ENCODE results near the gene ESRRA.
A peak's percentile ranks its signal among the peaks of the same experiment; 100 is the strongest.

ESRRA gene

DNA sequence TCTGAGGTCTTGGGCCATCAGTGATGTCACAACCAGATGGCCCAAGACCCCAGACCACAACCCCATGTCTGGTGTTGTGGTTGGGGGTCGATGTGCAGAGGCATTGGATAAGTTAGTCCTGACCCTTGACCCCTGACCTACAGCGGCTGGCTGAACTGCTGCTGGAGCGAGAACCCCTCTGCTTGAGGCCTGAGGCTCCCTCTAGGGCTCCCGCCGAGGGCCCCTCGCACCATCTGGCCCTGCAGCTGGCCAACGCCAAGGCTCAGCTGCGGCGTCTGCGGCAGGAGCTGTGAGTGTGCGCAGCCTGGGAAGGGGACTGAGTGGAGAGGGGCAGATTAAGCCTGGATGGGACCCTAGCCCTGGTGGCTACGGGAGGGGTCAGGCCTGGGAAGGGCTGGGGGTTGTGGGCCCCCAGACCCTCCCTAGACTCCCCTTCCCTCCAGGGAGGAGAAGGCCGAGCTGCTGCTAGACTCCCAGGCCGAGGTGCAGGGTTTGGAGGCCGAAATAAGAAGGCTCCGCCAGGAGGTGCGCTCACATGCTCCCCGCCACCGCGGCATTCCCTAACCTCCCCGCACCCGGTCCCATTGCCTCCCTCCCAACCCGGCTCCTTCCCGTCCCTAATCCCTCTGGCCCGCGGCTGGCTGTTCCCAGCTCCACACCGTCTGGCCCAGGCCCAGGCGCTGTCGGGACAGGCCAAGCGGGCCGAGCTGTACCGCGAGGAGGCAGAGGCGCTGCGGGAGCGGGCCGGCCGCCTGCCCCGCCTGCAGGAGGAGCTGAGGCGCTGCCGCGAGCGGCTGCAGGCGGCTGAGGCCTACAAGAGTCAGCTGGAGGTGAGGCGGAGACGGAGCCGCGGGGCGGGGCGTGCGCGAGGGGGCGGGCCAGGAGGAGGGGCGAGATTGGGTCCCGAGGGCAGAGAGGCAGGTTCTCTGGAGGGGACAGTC lies 36.8 kb downstream of the ESRRA start:
- Histone ChIP-seq H3K9ac (ENCODE audit: low read depth in 1 of 2, low read length in 2 of 2) (peak overlapping the region; percentile 65 to 86), H3K27ac (ENCODE audit: low read depth in 2 of 2, low read length in 2 of 2) (peak overlapping the region; percentile 70 to 72), H3K4me3 (ENCODE audit: low read length in 2 of 2) (peak overlapping the region; percentile 61 to 69), H3K36me3 (ENCODE audit: control insufficient read depth in 2 of 2, insufficient read depth in 2 of 2, low read length in 2 of 2) (peaks cover 0 to 2% of the 10 kb centered on the region in 2 donors), H3K27me3 (ENCODE audit: control insufficient read depth in 2 of 2, insufficient read depth in 2 of 2, low read length in 2 of 2) (no peaks in the 10 kb centered on the region), H3K4me1 (ENCODE audit: control insufficient read depth in 2 of 2, insufficient read depth in 2 of 2, low read length in 2 of 2) (peaks cover 24 to 27% of the 10 kb centered on the region in 2 donors), H3K9me3 (ENCODE audit: control insufficient read depth in 2 of 2, low read length in 2 of 2) (no peaks in the 10 kb centered on the region)

DNA sequence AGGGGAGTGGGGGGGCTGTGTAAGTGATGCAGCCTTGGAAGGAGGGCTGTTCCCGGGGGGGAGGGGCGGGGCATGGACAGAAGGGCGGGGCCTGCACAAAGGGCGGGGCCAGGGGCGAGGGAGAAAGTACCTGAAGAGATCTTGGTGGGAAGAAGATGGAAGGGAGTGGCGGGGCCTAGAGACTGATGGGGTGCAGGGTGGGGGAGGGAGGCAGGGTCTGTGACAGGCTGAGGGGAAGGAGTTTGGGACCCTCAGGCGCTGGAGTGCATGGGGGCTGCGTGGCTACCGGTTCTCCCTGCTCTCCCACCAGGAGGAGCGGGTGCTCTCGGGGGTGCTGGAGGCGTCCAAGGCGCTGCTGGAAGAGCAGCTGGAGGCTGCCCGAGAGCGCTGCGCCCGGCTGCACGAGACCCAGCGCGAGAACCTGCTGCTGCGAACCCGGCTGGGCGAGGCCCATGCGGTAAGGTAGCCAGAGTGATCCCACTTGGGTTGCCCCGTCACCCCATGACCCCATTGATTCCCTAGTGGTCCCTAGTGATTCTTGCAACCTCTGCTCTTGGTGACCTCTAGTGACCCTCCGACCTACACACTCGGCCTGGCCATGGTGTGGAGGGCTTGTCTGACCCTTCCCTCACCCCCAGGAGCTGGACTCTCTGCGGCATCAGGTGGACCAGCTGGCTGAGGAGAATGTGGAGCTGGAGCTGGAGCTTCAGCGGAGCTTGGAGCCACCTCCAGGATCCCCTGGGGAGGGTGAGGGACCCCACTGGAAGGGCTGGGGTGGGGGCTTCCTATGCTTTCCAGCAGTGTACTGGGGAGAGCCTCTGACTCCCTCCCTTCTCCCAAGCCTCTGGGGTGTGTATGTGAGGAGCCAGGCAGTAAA lies 37.8 kb downstream of the ESRRA start:
- no peak overlapping the region for H3K9ac ChIP-seq (ENCODE audit: low read depth in 1 of 2, low read length in 2 of 2)
- no peaks in the 10 kb centered on the region for H3K9me3 ChIP-seq (ENCODE audit: control insufficient read depth in 2 of 2, low read length in 2 of 2)
- H3K27ac ChIP-seq (ENCODE audit: low read depth in 2 of 2, low read length in 2 of 2): peak overlapping the region in 1 of 2 donors; percentile 70
- H3K27me3 ChIP-seq (ENCODE audit: control insufficient read depth in 2 of 2, insufficient read depth in 2 of 2, low read length in 2 of 2): no peaks in the 10 kb centered on the region
- H3K36me3 ChIP-seq (ENCODE audit: control insufficient read depth in 2 of 2, insufficient read depth in 2 of 2, low read length in 2 of 2): peaks cover 0 to 2% of the 10 kb centered on the region in 2 donors
- H3K4me3 ChIP-seq (ENCODE audit: low read length in 2 of 2): no peak overlapping the region
- peaks cover 24 to 27% of the 10 kb centered on the region in 2 donors for H3K4me1 ChIP-seq (ENCODE audit: control insufficient read depth in 2 of 2, insufficient read depth in 2 of 2, low read length in 2 of 2)

DNA sequence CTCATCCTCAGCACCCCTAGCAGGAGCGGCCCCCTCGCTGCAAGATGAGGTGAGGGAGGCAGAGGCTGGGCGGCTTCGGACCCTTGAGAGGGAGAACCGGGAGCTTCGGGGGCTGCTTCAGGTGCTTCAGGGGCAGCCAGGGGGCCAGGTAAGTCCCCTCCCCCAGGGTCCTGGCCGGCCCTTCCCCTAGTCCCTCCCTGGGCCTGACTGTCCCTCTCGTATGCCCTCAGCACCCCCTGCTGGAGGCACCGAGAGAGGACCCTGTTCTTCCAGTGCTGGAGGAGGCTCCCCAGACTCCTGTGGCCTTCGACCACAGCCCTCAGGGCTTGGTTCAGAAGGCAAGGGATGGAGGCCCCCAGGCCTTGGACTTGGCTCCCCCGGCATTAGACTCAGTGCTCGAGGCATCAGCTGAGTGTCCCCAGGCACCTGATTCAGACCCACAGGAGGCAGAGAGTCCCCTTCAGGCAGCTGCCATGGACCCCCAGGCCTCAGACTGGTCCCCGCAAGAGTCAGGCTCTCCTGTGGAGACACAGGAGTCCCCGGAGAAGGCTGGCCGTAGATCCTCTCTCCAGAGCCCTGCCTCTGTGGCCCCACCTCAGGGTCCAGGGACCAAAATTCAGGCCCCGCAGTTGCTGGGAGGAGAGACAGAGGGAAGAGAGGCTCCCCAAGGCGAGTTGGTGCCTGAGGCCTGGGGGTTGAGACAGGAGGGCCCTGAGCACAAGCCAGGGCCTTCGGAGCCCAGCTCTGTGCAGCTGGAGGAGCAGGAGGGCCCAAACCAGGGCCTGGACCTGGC lies 38.6 kb downstream of the ESRRA start:
- no peak overlapping the region for H3K4me3 ChIP-seq (ENCODE audit: low read length in 2 of 2)
- peaks cover 0 to 2% of the 10 kb centered on the region in 2 donors for H3K36me3 ChIP-seq (ENCODE audit: control insufficient read depth in 2 of 2, insufficient read depth in 2 of 2, low read length in 2 of 2)
- no peaks in the 10 kb centered on the region for H3K9me3 ChIP-seq (ENCODE audit: control insufficient read depth in 2 of 2, low read length in 2 of 2)
- peaks cover 24 to 27% of the 10 kb centered on the region in 2 donors for H3K4me1 ChIP-seq (ENCODE audit: control insufficient read depth in 2 of 2, insufficient read depth in 2 of 2, low read length in 2 of 2)
- H3K27ac ChIP-seq (ENCODE audit: low read depth in 2 of 2, low read length in 2 of 2): no peak overlapping the region
- no peaks in the 10 kb centered on the region for H3K27me3 ChIP-seq (ENCODE audit: control insufficient read depth in 2 of 2, insufficient read depth in 2 of 2, low read length in 2 of 2)
- H3K9ac ChIP-seq (ENCODE audit: low read depth in 1 of 2, low read length in 2 of 2): no peak overlapping the region

DNA sequence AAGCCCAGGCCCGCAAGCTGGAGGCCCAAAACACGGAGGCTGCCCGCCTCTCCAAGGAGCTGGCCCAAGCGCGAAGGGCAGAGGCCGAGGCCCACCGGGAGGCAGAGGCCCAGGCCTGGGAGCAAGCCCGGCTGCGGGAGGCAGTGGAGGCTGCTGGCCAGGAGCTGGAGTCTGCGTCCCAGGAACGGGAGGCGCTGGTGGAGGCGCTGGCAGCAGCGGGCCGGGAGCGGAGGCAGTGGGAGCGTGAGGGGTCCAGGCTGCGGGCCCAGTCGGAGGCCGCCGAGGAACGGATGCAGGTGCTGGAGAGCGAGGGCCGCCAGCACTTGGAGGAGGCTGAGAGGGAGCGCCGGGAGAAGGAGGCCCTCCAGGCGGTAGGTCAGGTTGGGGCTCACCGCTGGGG lies 39.5 kb downstream of the ESRRA start:
- no peak overlapping the region for H3K4me3 ChIP-seq (ENCODE audit: low read length in 2 of 2)
- no peaks in the 10 kb centered on the region for H3K9me3 ChIP-seq (ENCODE audit: control insufficient read depth in 2 of 2, low read length in 2 of 2)
- H3K27me3 ChIP-seq (ENCODE audit: control insufficient read depth in 2 of 2, insufficient read depth in 2 of 2, low read length in 2 of 2): no peaks in the 10 kb centered on the region
- H3K36me3 ChIP-seq (ENCODE audit: control insufficient read depth in 2 of 2, insufficient read depth in 2 of 2, low read length in 2 of 2): peaks cover 0 to 2% of the 10 kb centered on the region in 2 donors
- peaks cover 20 to 23% of the 10 kb centered on the region in 2 donors for H3K4me1 ChIP-seq (ENCODE audit: control insufficient read depth in 2 of 2, insufficient read depth in 2 of 2, low read length in 2 of 2)
- no peak overlapping the region for H3K27ac ChIP-seq (ENCODE audit: low read depth in 2 of 2, low read length in 2 of 2)
- H3K9ac ChIP-seq (ENCODE audit: low read depth in 1 of 2, low read length in 2 of 2): no peak overlapping the region

DNA sequence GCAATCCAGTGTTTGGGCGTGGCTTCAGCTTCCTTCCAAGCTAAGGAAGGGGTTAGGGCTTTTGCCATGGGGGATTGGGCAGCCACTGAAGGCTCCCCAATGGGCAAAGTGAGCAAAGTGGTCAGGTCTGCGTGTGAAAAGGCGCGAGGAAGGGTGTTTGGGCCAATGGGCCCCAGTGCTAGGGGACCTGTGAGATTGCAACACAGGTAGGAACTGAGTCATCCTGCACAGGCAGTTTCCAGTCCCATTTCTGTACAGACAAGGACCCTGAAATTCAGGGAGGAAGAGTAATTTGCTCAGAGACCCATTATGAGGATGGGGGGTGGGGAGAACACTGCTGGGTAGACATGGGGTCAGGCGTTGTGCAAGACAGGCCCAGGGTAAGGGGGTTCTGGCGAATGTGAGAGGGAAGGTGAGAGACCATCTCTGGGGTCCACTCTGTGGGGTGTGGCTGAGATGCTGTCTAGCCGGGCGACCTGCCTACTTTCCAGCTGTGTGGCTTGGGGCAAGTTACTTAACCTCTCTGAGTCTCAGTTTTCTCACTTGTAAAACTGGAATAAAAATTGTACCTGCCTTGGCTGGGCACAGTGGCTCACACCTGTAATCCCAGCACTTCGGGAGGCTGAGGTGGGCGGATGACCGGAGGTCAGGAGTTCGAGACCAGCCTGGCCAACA lies 42.0 kb downstream of the ESRRA start:
- Histone ChIP-seq H3K4me1 (ENCODE audit: control insufficient read depth in 2 of 2, insufficient read depth in 2 of 2, low read length in 2 of 2) (peaks cover under 1 to 5% of the 10 kb centered on the region in 2 donors), H3K9me3 (ENCODE audit: control insufficient read depth in 2 of 2, low read length in 2 of 2) (no peaks in the 10 kb centered on the region), H3K36me3 (ENCODE audit: control insufficient read depth in 2 of 2, insufficient read depth in 2 of 2, low read length in 2 of 2) (peaks cover 0 to 2% of the 10 kb centered on the region in 2 donors), H3K4me3 (ENCODE audit: low read length in 2 of 2) (no peak overlapping the region), H3K27ac (ENCODE audit: low read depth in 2 of 2, low read length in 2 of 2) (no peak overlapping the region), H3K27me3 (ENCODE audit: control insufficient read depth in 2 of 2, insufficient read depth in 2 of 2, low read length in 2 of 2) (no peaks in the 10 kb centered on the region), H3K9ac (ENCODE audit: low read depth in 1 of 2, low read length in 2 of 2) (no peak overlapping the region)

DNA sequence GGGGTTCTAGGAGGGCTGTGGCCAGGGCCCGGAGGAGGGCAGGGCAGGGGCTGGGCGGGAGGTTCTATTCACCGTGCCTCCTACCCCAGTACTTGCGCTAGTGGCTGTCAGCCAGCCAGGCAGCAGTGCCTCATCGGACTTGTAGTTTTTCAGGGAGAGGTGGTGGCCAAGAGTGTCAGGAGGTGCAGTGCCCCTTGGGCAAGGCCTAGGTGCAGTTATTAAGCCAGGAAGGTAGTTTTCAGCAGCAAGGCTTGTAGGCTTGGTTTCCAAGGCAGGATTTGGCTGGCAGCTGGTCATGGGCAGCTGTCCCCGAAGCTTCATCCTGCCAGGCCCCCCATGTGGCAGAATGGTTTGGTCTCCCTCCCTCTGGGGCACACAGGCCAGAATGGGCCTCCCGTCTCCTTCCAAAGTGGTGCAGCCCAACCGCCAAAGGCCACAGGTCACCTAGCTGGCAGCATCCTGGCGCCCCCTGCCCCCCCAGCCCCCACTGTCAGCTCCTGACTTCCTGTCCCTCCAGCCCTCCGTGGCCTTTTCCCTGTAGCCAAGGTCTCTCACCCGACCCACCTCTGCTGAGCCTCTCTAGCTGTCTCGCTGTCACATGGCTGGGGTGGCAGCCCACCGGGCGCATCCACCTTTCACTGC lies 43.2 kb downstream of the ESRRA start:
- H3K9me3 ChIP-seq (ENCODE audit: control insufficient read depth in 2 of 2, low read length in 2 of 2): no peaks in the 10 kb centered on the region
- no peak overlapping the region for H3K4me3 ChIP-seq (ENCODE audit: low read length in 2 of 2)
- H3K9ac ChIP-seq (ENCODE audit: low read depth in 1 of 2, low read length in 2 of 2): no peak overlapping the region
- no peak overlapping the region for H3K27ac ChIP-seq (ENCODE audit: low read depth in 2 of 2, low read length in 2 of 2)
- H3K36me3 ChIP-seq (ENCODE audit: control insufficient read depth in 2 of 2, insufficient read depth in 2 of 2, low read length in 2 of 2): no peaks in the 10 kb centered on the region
- H3K27me3 ChIP-seq (ENCODE audit: control insufficient read depth in 2 of 2, insufficient read depth in 2 of 2, low read length in 2 of 2): no peaks in the 10 kb centered on the region
- H3K4me1 ChIP-seq (ENCODE audit: control insufficient read depth in 2 of 2, insufficient read depth in 2 of 2, low read length in 2 of 2): no peaks in the 10 kb centered on the region

DNA sequence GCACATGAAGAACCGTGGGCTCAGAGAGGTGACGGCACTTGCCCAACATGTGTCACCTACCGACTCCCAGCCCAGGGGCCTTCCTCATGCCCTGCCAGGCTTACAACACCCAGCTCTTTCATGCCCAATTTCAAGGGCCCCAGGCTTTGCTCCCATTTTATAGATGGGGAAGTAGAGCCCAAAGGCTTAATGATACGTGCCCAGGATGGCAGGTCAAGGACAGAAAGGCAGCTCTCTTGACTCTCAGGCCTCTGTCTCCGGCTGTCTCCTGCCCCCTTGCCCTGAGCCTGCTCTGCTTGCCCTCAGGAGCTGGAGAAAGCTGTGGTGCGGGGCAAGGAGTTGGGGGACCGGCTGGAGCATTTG lies 43.7 kb downstream of the ESRRA start:
- Histone ChIP-seq H3K9ac (ENCODE audit: low read depth in 1 of 2, low read length in 2 of 2) (no peak overlapping the region), H3K4me1 (ENCODE audit: control insufficient read depth in 2 of 2, insufficient read depth in 2 of 2, low read length in 2 of 2) (no peaks in the 10 kb centered on the region), H3K9me3 (ENCODE audit: control insufficient read depth in 2 of 2, low read length in 2 of 2) (no peaks in the 10 kb centered on the region), H3K4me3 (ENCODE audit: low read length in 2 of 2) (no peak overlapping the region), H3K27me3 (ENCODE audit: control insufficient read depth in 2 of 2, insufficient read depth in 2 of 2, low read length in 2 of 2) (no peaks in the 10 kb centered on the region), H3K27ac (ENCODE audit: low read depth in 2 of 2, low read length in 2 of 2) (no peak overlapping the region), H3K36me3 (ENCODE audit: control insufficient read depth in 2 of 2, insufficient read depth in 2 of 2, low read length in 2 of 2) (no peaks in the 10 kb centered on the region)

DNA sequence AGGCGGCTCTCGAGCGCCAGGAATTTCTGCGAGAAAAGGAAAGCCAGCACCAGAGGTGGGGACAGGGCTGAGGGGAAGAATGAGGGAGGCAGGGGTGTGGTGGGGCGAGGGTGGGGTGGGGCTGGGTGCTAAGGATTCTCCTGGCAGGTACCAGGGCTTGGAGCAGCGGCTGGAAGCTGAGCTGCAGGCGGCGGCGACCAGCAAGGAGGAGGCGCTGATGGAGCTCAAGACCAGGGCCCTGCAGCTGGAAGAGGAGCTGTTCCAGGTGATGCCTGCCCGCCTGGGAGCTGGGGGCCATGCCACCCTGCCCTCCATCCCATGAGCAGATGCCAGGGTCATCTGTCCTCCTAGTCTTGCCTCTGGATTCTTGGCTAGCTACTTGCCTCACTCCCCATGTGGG lies 44.1 kb downstream of the ESRRA start:
- Histone ChIP-seq H3K27me3 (ENCODE audit: control insufficient read depth in 2 of 2, insufficient read depth in 2 of 2, low read length in 2 of 2) (no peaks in the 10 kb centered on the region), H3K27ac (ENCODE audit: low read depth in 2 of 2, low read length in 2 of 2) (no peak overlapping the region)

DNA sequence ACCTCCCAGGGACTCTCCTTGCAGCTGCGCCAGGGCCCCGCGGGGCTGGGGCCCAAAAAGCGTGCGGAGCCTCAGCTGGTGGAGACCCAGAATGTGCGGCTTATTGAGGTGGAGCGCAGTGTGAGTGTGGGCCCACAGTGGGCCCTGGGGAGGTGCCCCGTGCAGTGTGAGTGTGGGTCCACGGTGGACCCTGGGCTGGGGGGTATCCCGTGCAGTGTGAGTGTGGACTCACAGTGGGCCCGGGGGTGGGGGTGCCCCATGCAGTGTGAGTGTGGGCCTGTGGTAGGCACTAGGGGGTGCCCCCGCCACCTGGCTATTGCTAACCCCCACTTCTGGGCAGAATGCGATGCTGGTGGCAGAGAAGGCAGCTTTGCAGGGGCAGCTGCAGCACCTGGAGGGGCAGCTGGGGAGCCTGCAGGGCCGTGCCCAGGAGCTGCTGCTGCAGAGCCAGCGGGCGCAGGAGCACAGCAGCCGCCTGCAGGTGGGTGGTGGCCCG lies 45.9 kb downstream of the ESRRA start:
- no peak overlapping the region for H3K4me3 ChIP-seq (ENCODE audit: low read length in 2 of 2)
- no peaks in the 10 kb centered on the region for H3K36me3 ChIP-seq (ENCODE audit: control insufficient read depth in 2 of 2, insufficient read depth in 2 of 2, low read length in 2 of 2)
- no peaks in the 10 kb centered on the region for H3K27me3 ChIP-seq (ENCODE audit: control insufficient read depth in 2 of 2, insufficient read depth in 2 of 2, low read length in 2 of 2)
- no peak overlapping the region for H3K9ac ChIP-seq (ENCODE audit: low read depth in 1 of 2, low read length in 2 of 2)
- no peak overlapping the region for H3K27ac ChIP-seq (ENCODE audit: low read depth in 2 of 2, low read length in 2 of 2)
- H3K9me3 ChIP-seq (ENCODE audit: control insufficient read depth in 2 of 2, low read length in 2 of 2): no peaks in the 10 kb centered on the region
- peaks cover 2 to 7% of the 10 kb centered on the region in 2 donors for H3K4me1 ChIP-seq (ENCODE audit: control insufficient read depth in 2 of 2, insufficient read depth in 2 of 2, low read length in 2 of 2)

More for the DNA sequence above, 44.1 kb downstream of the ESRRA start:
- no peak overlapping the region for H3K4me3 ChIP-seq (ENCODE audit: low read length in 2 of 2)
- H3K4me1 ChIP-seq (ENCODE audit: control insufficient read depth in 2 of 2, insufficient read depth in 2 of 2, low read length in 2 of 2): no peaks in the 10 kb centered on the region
- H3K9ac ChIP-seq (ENCODE audit: low read depth in 1 of 2, low read length in 2 of 2): no peak overlapping the region
- no peaks in the 10 kb centered on the region for H3K9me3 ChIP-seq (ENCODE audit: control insufficient read depth in 2 of 2, low read length in 2 of 2)
- no peaks in the 10 kb centered on the region for H3K36me3 ChIP-seq (ENCODE audit: control insufficient read depth in 2 of 2, insufficient read depth in 2 of 2, low read length in 2 of 2)
